Transverse colon (tissue), 4 donors: Measurements from ENCODE around the gene LPIN1. TPM values are rescaled to one million over a fixed set of nuclear protein-coding genes. Genes with fewer than 3 reads are reported as not detected.

Experiments used
- DNase-seq: peaks from one replicate; pipeline ENCODE4 v3.0.0-alpha.2; 2019
- H3K27ac ChIP-seq, 4 donors: fragments of 200-600 bp; sonication (generic); 2 replicates each; pipeline ENCODE4 v1.5.1; 2016 to 2018; ENCODE audit warnings: inconsistent platforms in 4 of 4
- H3K27me3 ChIP-seq: fragments of 200-600 bp; sonication (generic); 2 replicates; pipeline ENCODE4 v1.5.1; 2017; ENCODE audit warnings: inconsistent platforms
- H3K36me3 ChIP-seq, 4 donors: fragments of 200-600 bp; sonication (generic); 2 replicates each; pipeline ENCODE4 v1.5.1; 2017 to 2019; ENCODE audit warnings: inconsistent platforms in 4 of 4
- H3K4me1 ChIP-seq, 4 donors: fragments of 200-600 bp; sonication (generic); 2 replicates each; pipeline ENCODE4 v1.5.1; 2017 to 2020; ENCODE audit warnings: inconsistent platforms in 4 of 4
- H3K4me3 ChIP-seq, 4 donors: fragments of 200-600 bp; sonication (generic); 1 replicate in 1 of 4; 2 replicates in 3 of 4; pipeline versions ENCODE4 v1.5.1 to v1.6.1; 2017 to 2019; ENCODE audit warnings: inconsistent platforms in 4 of 4
- H3K9me3 ChIP-seq, 2 donors: fragments of 200-600 bp; sonication (generic); 2 replicates each; pipeline ENCODE4 v1.5.1; 2017 to 2019; ENCODE audit warnings: inconsistent platforms in 2 of 2
- CTCF ChIP-seq, 5 experiments: fragments of 200-600 bp in 3 of 5; fragments of 450-650 bp in 2 of 5; sonication (generic) in 3 of 5; IDR thresholded peaks; 1 replicate in 2 of 5; 2 replicates in 3 of 5; pipeline ENCODE4 v1.5.1; 2016 to 2017; ENCODE audit warnings: antibody characterized with exemption in 5 of 5, inconsistent platforms in 3 of 5, mild to moderate bottlenecking in 2 of 5, moderate library complexity in 1 of 5
- EP300 ChIP-seq: sonication (generic); formaldehyde crosslinking; IDR thresholded peaks from one replicate; pipeline ENCODE4 v1.6.1; 2017; ENCODE audit warnings: antibody characterized with exemption, low read depth
- POLR2A ChIP-seq: fragments of 450-650 bp; IDR thresholded peaks from one replicate; pipeline ENCODE4 v1.6.1; 2016; ENCODE audit warnings: antibody characterized with exemption, mild to moderate bottlenecking, moderate library complexity
- POLR2AphosphoS5 ChIP-seq, 3 donors: sonication (generic); formaldehyde crosslinking; IDR thresholded peaks; one replicate each; pipeline ENCODE4 v1.6.1; 2016; ENCODE audit warnings: antibody characterized with exemption in 3 of 3
- WGBS, 2 donors: methylation state at CpG; one replicate each; pipeline ENCODE4 v1.1.5; 2018; ENCODE audit warnings: low coverage in 1 of 2; 5-methylcytosine and 5-hydroxymethylcytosine counted together
- in situ Hi-C, 4 donors: fragments of 200-750 bp; cut with MboI; loops; one replicate each; pipeline versions ENCODE4 v1.15.0 to v1.15.1; 2017; ENCODE audit warnings: low sequenced_read_pairs in 3 of 4, low pct_ligation_motif_present in 1 of 4, low pct_unique_long_range_greater_than_20kb in 1 of 4
- intact Hi-C: fragments of 100-400 bp; cut with DNase I; formaldehyde crosslinking; loops from one replicate; pipeline ENCODE4 v1.15.1; 2023; ENCODE audit warnings: low total_unique reads
- total RNA-seq, 4 donors: library from RNA; depleted of rRNA; stranded (reverse); fragments of >200 nt; gene quantifications; one replicate each; pipeline ENCODE4 v1.1.0, GENCODE V29; 2016

LPIN1 gene
- total RNA-seq, 4 donors from 2014 or later, result 19.7 to 62.1 (median 26.6) TPM

- H3K4me3 ChIP-seq, result no peak overlapping the region
- H3K27me3 ChIP-seq, result no peaks in the 10 kb centered on the region
- TF ChIP-seq POLR2AphosphoS5 (IDR thresholded peaks at IDR 0.05) (no peak), CTCF (IDR thresholded peaks at IDR 0.05) (no peak), POLR2A (no peak), EP300 (no peak)
- peaks cover 0 to 8% (median 5%) of the 10 kb centered on the region in 4 donors for H3K4me1 ChIP-seq
- intact Hi-C loops (no loop called here), in situ Hi-C loops (loop anchor here in 3 of 4 donors (25.0 kb wide), 3 partner anchors 552 to 1177 kb away; partner anchors contain the start of gene TRIB2 (in 2 of the 3))
- no peaks in the 10 kb centered on the region for H3K9me3 ChIP-seq
- DNase-seq, result no peak
- H3K27ac ChIP-seq, result no peak overlapping the region
- H3K36me3 ChIP-seq, result no peaks in the 10 kb centered on the region
- whole genome bisulfite sequencing, 2 donors, result 86 to 100% methylated on average over 3 to 4 of the region's 4 CpGs
These were observed 89.0 kb downstream of the LPIN1 start for GRCh38 chr2:11835403-11835802.

- no peaks in the 10 kb centered on the region for H3K36me3 ChIP-seq
- no peak for DNase-seq
- in situ Hi-C loops, result loop anchor here in 3 of 4 donors (25.0 kb wide), 3 partner anchors 551 to 1176 kb away; partner anchors contain the start of gene TRIB2 (in 2 of the 3)
- no peaks in the 10 kb centered on the region for H3K4me1 ChIP-seq
- H3K9me3 ChIP-seq, result no peaks in the 10 kb centered on the region
- 75 to 79% methylated on average over 7 of the region's 7 CpGs for WGBS, 2 donors
- no peak overlapping the region for H3K27ac ChIP-seq
- TF ChIP-seq POLR2A (no peak), POLR2AphosphoS5 (IDR thresholded peaks at IDR 0.05) (no peak), CTCF (IDR thresholded peaks at IDR 0.05) (no peak), EP300 (no peak)
- no peak overlapping the region for H3K4me3 ChIP-seq
- intact Hi-C loops, result no loop called here
- no peaks in the 10 kb centered on the region for H3K27me3 ChIP-seq
These were observed 90.3 kb downstream of the LPIN1 start for GRCh38 chr2:11836647-11837219.

- Histone ChIP-seq H3K4me1 (no peaks in the 10 kb centered on the region), H3K9me3 (no peaks in the 10 kb centered on the region), H3K27ac (no peak overlapping the region), H3K4me3 (no peak overlapping the region), H3K36me3 (no peaks in the 10 kb centered on the region), H3K27me3 (no peaks in the 10 kb centered on the region)
- intact Hi-C loops (no loop called here), in situ Hi-C loops (loop anchor here in 3 of 4 donors (25.0 kb wide), 3 partner anchors 549 to 1174 kb away; partner anchors contain the start of gene TRIB2 (in 2 of the 3))
- no peak for TF ChIP-seq EP300
- no peak for TF ChIP-seq CTCF (IDR thresholded peaks at IDR 0.05)
- no peak for TF ChIP-seq POLR2AphosphoS5 (IDR thresholded peaks at IDR 0.05)
- TF ChIP-seq POLR2A, result no peak
- DNase-seq, result no peak
- 79% methylated on average over 2 to 10 of the region's 10 CpGs for WGBS, 2 donors
These were observed 91.7 kb downstream of the LPIN1 start for GRCh38 chr2:11837875-11838734.

- Histone ChIP-seq H3K27me3 (no peaks in the 10 kb centered on the region), H3K4me1 (no peaks in the 10 kb centered on the region), H3K9me3 (no peaks in the 10 kb centered on the region), H3K4me3 (no peak overlapping the region), H3K27ac (no peak overlapping the region), H3K36me3 (no peaks in the 10 kb centered on the region)
- TF ChIP-seq EP300 (no peak), POLR2AphosphoS5 (IDR thresholded peaks at IDR 0.05) (no peak), CTCF (IDR thresholded peaks at IDR 0.05) (no peak), POLR2A (no peak)
- DNase-seq, result no peak
- intact Hi-C loops (no loop called here), in situ Hi-C loops (loop anchor here in 3 of 4 donors (25.0 kb wide), 3 partner anchors 547 to 1172 kb away; partner anchors contain the start of gene TRIB2 (in 2 of the 3))
- WGBS, 2 donors, result 25 to 54% methylated on average over 1 to 4 of the region's 4 CpGs
These were observed 93.5 kb downstream of the LPIN1 start for GRCh38 chr2:11839916-11840315.
